HG02623 (cell line): ENCODE measurements around the gene CCDC102B.

Source experiments
- ATAC-seq: cut with Tn5 transposase; IDR thresholded peaks from one replicate; pipeline ENCODE4 v1.9.1; 2021; ENCODE audit warnings: moderate library complexity; ENCODE audit not compliant: unreplicated experiment

CCDC102B gene

GRCh38 chr18:69067048-69067447 lies 269.2 kb downstream of the CCDC102B start:
- ATAC-seq = no peak

DNA sequence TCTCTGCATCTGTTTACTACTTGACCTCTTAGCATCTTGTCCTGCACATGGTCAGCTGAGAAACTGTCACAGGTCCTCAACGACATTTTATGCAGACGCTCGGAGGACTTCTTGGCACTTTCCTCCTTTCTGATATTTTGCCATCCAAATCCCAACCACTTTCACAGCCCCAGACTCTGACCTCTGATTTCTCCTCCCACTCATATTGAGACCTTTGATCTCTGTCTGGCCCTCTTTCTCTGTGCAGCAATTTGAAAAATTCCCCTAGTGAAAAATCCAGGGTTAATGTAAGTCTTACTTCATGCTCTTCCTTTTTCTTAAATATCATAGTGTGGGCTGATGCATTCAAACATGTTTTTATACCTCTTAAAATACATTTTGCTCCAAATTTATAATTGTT lies 273.8 kb downstream of the CCDC102B start:
- no peak for ATAC-seq

DNA sequence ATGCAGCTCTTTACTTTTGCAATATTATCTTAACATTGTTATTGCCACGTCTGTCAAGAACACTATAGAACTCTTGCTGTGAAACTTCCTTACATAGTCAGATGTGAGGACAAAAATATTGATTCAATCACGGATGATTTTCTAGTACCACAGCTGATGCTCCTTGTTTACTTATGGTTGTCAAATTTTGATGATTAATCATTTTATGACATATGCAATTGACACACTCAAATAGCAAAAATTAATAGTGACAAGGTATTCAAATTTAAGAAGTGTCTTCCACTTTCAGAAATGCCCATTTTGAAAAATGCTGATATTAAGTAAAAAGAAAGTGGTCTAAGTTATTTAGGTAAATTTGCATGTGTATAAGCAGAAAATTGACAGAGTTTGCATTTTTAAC lies 284.0 kb downstream of the CCDC102B start:
- no peak for ATAC-seq

GRCh38 chr18:69082499-69082898 lies 284.6 kb downstream of the CCDC102B start:
- no peak for ATAC-seq

DNA sequence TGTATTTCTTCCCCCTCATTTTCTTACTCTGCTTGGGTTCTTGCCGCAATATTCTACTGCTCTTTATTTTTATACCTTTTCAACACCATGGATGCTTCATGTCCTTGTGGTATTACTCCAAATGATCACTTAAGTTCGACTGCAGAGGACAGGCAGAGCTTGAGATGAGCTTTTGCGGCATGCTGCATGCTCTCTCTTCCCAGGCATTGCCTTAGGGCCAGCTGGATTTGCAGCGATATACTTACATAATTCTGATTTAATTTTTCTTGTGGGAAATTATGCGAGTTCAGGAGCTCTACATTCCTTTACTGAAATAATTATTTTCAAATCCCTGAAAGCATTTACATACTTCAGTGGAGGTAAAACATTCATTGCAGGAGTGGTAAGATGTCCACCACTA lies 288.1 kb downstream of the CCDC102B start:
- ATAC-seq = no peak

DNA sequence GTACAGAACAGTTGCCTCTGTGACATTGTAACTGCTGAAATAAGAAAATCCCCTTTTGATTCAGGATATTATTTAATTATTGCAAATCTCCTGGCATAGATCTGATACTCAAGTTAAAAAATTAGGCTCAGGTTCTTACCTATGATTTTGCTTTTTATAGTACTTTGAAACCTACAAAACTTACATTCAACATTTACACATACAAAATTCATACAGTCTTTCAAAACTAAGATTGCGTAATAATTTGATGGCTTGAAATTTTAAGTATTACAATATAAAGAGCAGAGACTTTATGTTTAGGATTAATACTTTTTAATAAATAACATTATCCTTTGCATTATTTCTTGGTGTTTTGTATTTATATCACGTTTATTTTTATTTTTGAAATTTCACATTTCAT lies 291.1 kb downstream of the CCDC102B start:
- ATAC-seq = no peak

GRCh38 chr18:69097349-69097748 lies 299.5 kb downstream of the CCDC102B start:
- peak; percentile 88 for ATAC-seq

- ATAC-seq = no peak
Observed at GRCh38 chr18:69102959-69103358, 305.1 kb downstream of the CCDC102B start.
